ENCODE results near the gene GJD2. TPM values are rescaled to one million over a fixed set of nuclear protein-coding genes. Genes with fewer than 3 reads are reported as not detected.

The GJD2 gene
- total RNA-seq, 1 experiment from 2014 or later = not detected

DNA sequence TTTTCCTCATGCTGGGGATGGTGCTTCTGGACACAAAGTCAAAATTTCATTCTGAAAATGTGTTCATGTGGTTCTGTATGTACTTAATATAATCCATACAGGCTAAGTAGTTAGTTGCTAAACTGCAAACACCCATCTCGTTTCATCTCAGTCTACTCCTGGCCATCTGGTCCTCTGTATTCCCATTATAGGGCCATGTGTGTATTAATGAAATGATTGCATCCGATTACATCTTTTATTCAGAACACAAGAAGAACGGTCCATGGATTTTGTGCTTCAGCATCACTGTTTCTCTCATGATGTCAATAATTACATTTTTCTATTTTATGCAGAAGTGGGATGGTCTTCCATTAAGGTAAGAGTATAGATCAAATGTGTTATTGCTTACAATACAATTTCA is 6.1 kb upstream of the GJD2 start:
- ChIA-PET POLR2A (ENCODE audit: unreplicated experiment) (no interaction called here), CTCF (no interaction called here)
- Histone ChIP-seq H4K20me1 (ENCODE audit: low read length) (no peaks in the 10 kb centered on the region), H3K4me1 (ENCODE audit: insufficient read depth, low read length) (no peaks in the 10 kb centered on the region), H3K4me3 (ENCODE audit: low read length) (no peak overlapping the region), H3K4me2 (ENCODE audit: low read length) (no peak overlapping the region), H3F3A (ENCODE audit: low read length, unreplicated experiment) (no peaks in the 10 kb centered on the region), H3K9ac (ENCODE audit: low read length) (no peak overlapping the region), H2AFZ (ENCODE audit: low read length) (no peak overlapping the region), H3K79me2 (ENCODE audit: low read length) (no peaks in the 10 kb centered on the region), H3K9me3 (ENCODE audit: low read length) (no peaks in the 10 kb centered on the region), H3K9me2 (replicated peaks; ENCODE audit: low read length) (no peaks in the 10 kb centered on the region; the same call in 1 of the 2 replicates), H3K36me3 (ENCODE audit: low read depth, low read length) (no peaks in the 10 kb centered on the region), H3K27me3 (ENCODE audit: low read length) (peaks cover 74% of the 10 kb centered on the region), H3K27ac (ENCODE audit: low read length) (no peak overlapping the region)
- TF ChIP-seq EZH2phosphoT487 (IDR thresholded peaks at IDR 0.05; ENCODE audit: borderline replicate concordance, low read length) (no peak), EZH2 (IDR thresholded peaks at IDR 0.05; ENCODE audit: low read length, unreplicated experiment) (no peak)
- TF ChIP-seq, protein P1, sequence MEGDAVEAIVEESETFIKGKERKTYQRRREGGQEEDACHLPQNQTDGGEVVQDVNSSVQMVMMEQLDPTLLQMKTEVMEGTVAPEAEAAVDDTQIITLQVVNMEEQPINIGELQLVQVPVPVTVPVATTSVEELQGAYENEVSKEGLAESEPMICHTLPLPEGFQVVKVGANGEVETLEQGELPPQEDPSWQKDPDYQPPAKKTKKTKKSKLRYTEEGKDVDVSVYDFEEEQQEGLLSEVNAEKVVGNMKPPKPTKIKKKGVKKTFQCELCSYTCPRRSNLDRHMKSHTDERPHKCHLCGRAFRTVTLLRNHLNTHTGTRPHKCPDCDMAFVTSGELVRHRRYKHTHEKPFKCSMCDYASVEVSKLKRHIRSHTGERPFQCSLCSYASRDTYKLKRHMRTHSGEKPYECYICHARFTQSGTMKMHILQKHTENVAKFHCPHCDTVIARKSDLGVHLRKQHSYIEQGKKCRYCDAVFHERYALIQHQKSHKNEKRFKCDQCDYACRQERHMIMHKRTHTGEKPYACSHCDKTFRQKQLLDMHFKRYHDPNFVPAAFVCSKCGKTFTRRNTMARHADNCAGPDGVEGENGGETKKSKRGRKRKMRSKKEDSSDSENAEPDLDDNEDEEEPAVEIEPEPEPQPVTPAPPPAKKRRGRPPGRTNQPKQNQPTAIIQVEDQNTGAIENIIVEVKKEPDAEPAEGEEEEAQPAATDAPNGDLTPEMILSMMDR (conservative IDR thresholded peaks at IDR 0.05; ENCODE audit: low read depth, low read length) = no peak
- ATAC-seq (no peak), DNase-seq (no peak)
- BruUV-seq (replicated peaks) = no TSS peak
- intact Hi-C loops (cut with micrococcal nuclease) = no loop called here

DNA sequence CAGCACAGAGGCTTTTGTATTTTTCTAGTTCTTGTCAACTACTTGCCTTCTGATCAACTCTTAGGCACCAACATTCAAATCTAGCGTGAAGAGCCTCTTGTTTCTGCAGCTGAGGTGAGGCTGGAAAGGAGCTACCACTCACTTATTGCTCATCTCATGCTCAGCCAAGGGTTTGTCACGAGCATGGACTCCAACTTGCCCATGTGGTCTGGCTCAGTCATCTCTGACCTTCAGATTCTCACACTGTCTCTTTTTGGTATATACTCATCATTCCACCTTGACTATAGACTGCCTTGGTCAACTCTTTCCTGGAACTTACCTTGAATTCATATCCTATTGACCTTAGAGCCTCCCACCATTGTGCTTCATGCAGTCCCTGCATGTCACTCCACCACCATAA is 5.2 kb upstream of the GJD2 start:
- Histone ChIP-seq H3F3A (ENCODE audit: low read length, unreplicated experiment) (no peaks in the 10 kb centered on the region), H3K27ac (ENCODE audit: low read length) (no peak overlapping the region), H3K4me2 (ENCODE audit: low read length) (no peak overlapping the region), H3K36me3 (ENCODE audit: low read depth, low read length) (no peaks in the 10 kb centered on the region), H3K27me3 (ENCODE audit: low read length) (peaks cover 82% of the 10 kb centered on the region), H3K9me2 (replicated peaks; ENCODE audit: low read length) (no peaks in the 10 kb centered on the region), H3K4me1 (ENCODE audit: insufficient read depth, low read length) (no peaks in the 10 kb centered on the region), H3K9me3 (ENCODE audit: low read length) (no peaks in the 10 kb centered on the region), H4K20me1 (ENCODE audit: low read length) (no peaks in the 10 kb centered on the region), H3K4me3 (ENCODE audit: low read length) (no peak overlapping the region), H2AFZ (ENCODE audit: low read length) (no peak overlapping the region), H3K9ac (ENCODE audit: low read length) (no peak overlapping the region), H3K79me2 (ENCODE audit: low read length) (no peaks in the 10 kb centered on the region)
- TF ChIP-seq, protein P1 (conservative IDR thresholded peaks at IDR 0.05; ENCODE audit: low read depth, low read length) = no peak
- no peak for TF ChIP-seq EZH2 (IDR thresholded peaks at IDR 0.05; ENCODE audit: low read length, unreplicated experiment)
- no peak for TF ChIP-seq EZH2phosphoT487 (IDR thresholded peaks at IDR 0.05; ENCODE audit: borderline replicate concordance, low read length)
- no peak for ATAC-seq
- BruUV-seq (replicated peaks) = no TSS peak
- intact Hi-C loops (cut with micrococcal nuclease) = no loop called here
- CTCF ChIA-PET = no interaction called here
- POLR2A ChIA-PET (ENCODE audit: unreplicated experiment) = no interaction called here
- no peak for DNase-seq

DNA sequence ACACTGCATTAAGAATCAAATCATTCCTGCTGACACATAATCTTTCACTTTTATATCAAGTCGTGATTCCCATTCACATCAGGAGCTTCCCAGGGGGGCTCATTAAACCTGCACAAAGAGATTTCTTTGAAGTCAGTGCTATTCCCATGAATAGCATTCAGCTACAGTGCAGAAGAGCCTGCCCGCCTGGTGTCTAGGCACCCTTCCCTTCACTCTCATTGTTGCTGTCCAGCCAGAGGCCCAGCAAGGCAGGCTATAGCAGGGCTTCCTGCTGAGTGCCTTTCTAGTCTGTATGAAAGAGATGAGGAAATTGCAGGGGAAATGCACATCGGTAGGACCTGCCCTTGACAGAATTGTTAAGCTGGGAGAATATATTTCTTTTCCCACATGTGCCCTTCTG is 4.5 kb upstream of the GJD2 start:
- Histone ChIP-seq H3K4me3 (ENCODE audit: low read length) (no peak overlapping the region), H3K9me2 (replicated peaks; ENCODE audit: low read length) (no peaks in the 10 kb centered on the region), H3K4me1 (ENCODE audit: insufficient read depth, low read length) (no peaks in the 10 kb centered on the region), H3K27me3 (ENCODE audit: low read length) (peaks cover 89% of the 10 kb centered on the region), H3K4me2 (ENCODE audit: low read length) (no peak overlapping the region), H3K9ac (ENCODE audit: low read length) (no peak overlapping the region), H4K20me1 (ENCODE audit: low read length) (no peaks in the 10 kb centered on the region), H3K27ac (ENCODE audit: low read length) (no peak overlapping the region), H3K36me3 (ENCODE audit: low read depth, low read length) (no peaks in the 10 kb centered on the region), H3K79me2 (ENCODE audit: low read length) (no peaks in the 10 kb centered on the region), H3K9me3 (ENCODE audit: low read length) (no peaks in the 10 kb centered on the region), H3F3A (ENCODE audit: low read length, unreplicated experiment) (no peaks in the 10 kb centered on the region), H2AFZ (ENCODE audit: low read length) (no peak overlapping the region)
- CTCF ChIA-PET = no interaction called here
- no TSS peak for BruUV-seq (replicated peaks)
- TF ChIP-seq EZH2 (IDR thresholded peaks at IDR 0.05; ENCODE audit: low read length, unreplicated experiment) = no peak
- TF ChIP-seq, protein P1 (conservative IDR thresholded peaks at IDR 0.05; ENCODE audit: low read depth, low read length) = no peak
- intact Hi-C loops (cut with micrococcal nuclease) = no loop called here
- POLR2A ChIA-PET (ENCODE audit: unreplicated experiment) = no interaction called here
- DNase-seq (no peak), ATAC-seq (no peak)

Data from PC-3 (cell line).